Caco-2 (cell line): Measurements from ENCODE around the gene TPSD1. TPM values are rescaled to one million over a fixed set of nuclear protein-coding genes. Genes with fewer than 3 reads are reported as not detected.

Source experiments
- BruUV-seq: library from RNA; stranded (reverse); fragments of 400-500 nt; replicated peaks from 2 replicates; lab custom pipeline; 2021; lab: Mats Ljungman, UMichigan
- CTCF ChIA-PET: fragments of 300-600 bp; sonication (Branson Sonifier 250); formaldehyde crosslinking; loops from one replicate; lab custom pipeline; 2022; ENCODE audit warnings: antibody characterized with exemption; lab: Charles Lee
- POLR2A ChIA-PET: fragments of 300-600 bp; sonication (Branson Sonifier 250); formaldehyde crosslinking; loops from one replicate; lab custom pipeline; 2022; ENCODE audit warnings: antibody characterized with exemption; lab: Charles Lee
- DNase-seq, 2 experiments: peaks; one replicate each; pipeline versions ENCODE4 v3.0.0 to v3.0.0-alpha.2; 2020 to 2022
- H3K27me3 ChIP-seq: replicated peaks from 2 replicates; pipeline ENCODE4 v1.6.0; 2011; ENCODE audit warnings: low read length; ENCODE audit not compliant: control insufficient read depth, insufficient read depth
- H3K36me3 ChIP-seq: 2 replicates; pipeline ENCODE4 v1.5.1; 2011; ENCODE audit warnings: low read length; ENCODE audit not compliant: control insufficient read depth, insufficient read depth
- H3K4me1 ChIP-seq: fragments of 250-450 bp; sonication (Bioruptor Pico); 2 replicates; pipeline ENCODE4 v1.5.1; 2020; ENCODE audit warnings: mild to moderate bottlenecking
- H3K4me3 ChIP-seq: 2 replicates; pipeline ENCODE4 v1.5.1; 2011; ENCODE audit warnings: low read depth, mild to moderate bottlenecking, control low read depth, low read length
- H3K9me3 ChIP-seq: fragments of 250-450 bp; sonication (Bioruptor Pico); 2 replicates; pipeline ENCODE4 v1.5.1; 2020; ENCODE audit warnings: mild to moderate bottlenecking, moderate library complexity
- H3K27ac Mint-ChIP-seq: one replicate; pipeline ENCODE4 v1.8.0; 2022; ENCODE audit warnings: mixed read lengths; ENCODE audit not compliant: unreplicated experiment
- H3K27me3 Mint-ChIP-seq: one replicate; pipeline ENCODE4 v1.8.0; 2022; ENCODE audit warnings: mixed read lengths; ENCODE audit not compliant: insufficient read depth, unreplicated experiment
- H3K36me3 Mint-ChIP-seq: one replicate; pipeline ENCODE4 v1.8.0; 2022; ENCODE audit warnings: mild to moderate bottlenecking, mixed read lengths; ENCODE audit not compliant: insufficient read depth, unreplicated experiment
- H3K4me1 Mint-ChIP-seq: one replicate; pipeline ENCODE4 v1.8.0; 2022; ENCODE audit warnings: low read depth, mixed read lengths; ENCODE audit not compliant: unreplicated experiment
- H3K4me3 Mint-ChIP-seq: one replicate; pipeline ENCODE4 v1.8.0; 2022; ENCODE audit warnings: mild to moderate bottlenecking, moderate library complexity, mixed read lengths; ENCODE audit not compliant: unreplicated experiment
- H3K9me3 Mint-ChIP-seq: one replicate; pipeline ENCODE4 v1.8.0; 2022; ENCODE audit warnings: mixed read lengths; ENCODE audit not compliant: unreplicated experiment
- CTCF ChIP-seq, 2 experiments: fragments of 200-600 bp in 1 of 2; IDR thresholded peaks; 1 replicate in 1 of 2; 2 replicates in 1 of 2; pipeline versions ENCODE4 v1.5.1 to v1.8.0; 2011 to 2022; ENCODE audit warnings: antibody characterized with exemption in 1 of 2, control low read depth in 1 of 2, inconsistent platforms in 1 of 2, low read depth in 1 of 2, low read length in 1 of 2, mild to moderate bottlenecking in 1 of 2, moderate library complexity in 1 of 2; ENCODE audit not compliant: insufficient read depth in 1 of 2, severe bottlenecking in 1 of 2, unreplicated experiment in 1 of 2
- intact Hi-C: fragments of 100-400 bp; cut with micrococcal nuclease; formaldehyde crosslinking; loops from one replicate; pipeline ENCODE4 v1.10.0; 2022; ENCODE audit not compliant: unreplicated experiment
- total RNA-seq: library from RNA; stranded (reverse); gene quantifications from 2 replicates; pipeline ENCODE4 v1.2.3, GENCODE V29; 2022

TPSD1 gene
- total RNA-seq, 1 experiment from 2014 or later: not detected

GRCh38 chr16:1272453-1273198 lies 16.8 kb downstream of the TPSD1 start:
- no peak for TF ChIP-seq CTCF (IDR thresholded peaks at IDR 0.05; ENCODE audit: insufficient read depth in 1 of 2, low read depth in 1 of 2, low read length in 1 of 2, severe bottlenecking in 1 of 2, unreplicated experiment in 1 of 2)
- BruUV-seq: no TSS peak
- no peak overlapping the region for H3K27ac Mint-ChIP-seq
- Histone ChIP-seq H3K27me3 (no peaks in the 10 kb centered on the region; the same call in 1 of the 2 replicates), H3K36me3 (no peaks in the 10 kb centered on the region), H3K4me1 (no peaks in the 10 kb centered on the region), H3K4me3 (no peak overlapping the region), H3K9me3 (no peaks in the 10 kb centered on the region)
- H3K4me1 Mint-ChIP-seq: no peaks in the 10 kb centered on the region
- POLR2A ChIA-PET: no interaction called here
- CTCF ChIA-PET: no interaction called here
- no peak for DNase-seq
- H3K4me3 Mint-ChIP-seq: no peak overlapping the region
- intact Hi-C loops: no loop called here
- H3K27me3 Mint-ChIP-seq: peaks cover 2% of the 10 kb centered on the region
- H3K36me3 Mint-ChIP-seq: no peaks in the 10 kb centered on the region
- H3K9me3 Mint-ChIP-seq: peaks cover 7% of the 10 kb centered on the region

GRCh38 chr16:1273816-1274215 lies 17.9 kb downstream of the TPSD1 start:
- BruUV-seq: no TSS peak

GRCh38 chr16:1274767-1275166 lies 18.9 kb downstream of the TPSD1 start:
- DNase-seq: no peak
- Histone ChIP-seq H3K36me3 (no peaks in the 10 kb centered on the region), H3K4me3 (no peak overlapping the region), H3K9me3 (no peaks in the 10 kb centered on the region), H3K4me1 (no peaks in the 10 kb centered on the region), H3K27me3 (no peaks in the 10 kb centered on the region; the same call in 1 of the 2 replicates)
- Mint-ChIP-seq H3K4me1 (no peaks in the 10 kb centered on the region), H3K27ac (no peak overlapping the region), H3K36me3 (no peaks in the 10 kb centered on the region), H3K9me3 (peaks cover 7% of the 10 kb centered on the region), H3K4me3 (no peak overlapping the region), H3K27me3 (peaks cover 2% of the 10 kb centered on the region)
- ChIA-PET POLR2A (no interaction called here), CTCF (no interaction called here)
- intact Hi-C loops: no loop called here
- BruUV-seq: no TSS peak
- no peak for TF ChIP-seq CTCF (IDR thresholded peaks at IDR 0.05; ENCODE audit: insufficient read depth in 1 of 2, low read depth in 1 of 2, low read length in 1 of 2, severe bottlenecking in 1 of 2, unreplicated experiment in 1 of 2)

More at GRCh38 chr16:1273816-1274215, 17.9 kb downstream of the TPSD1 start:
- Histone ChIP-seq H3K4me3 (no peak overlapping the region), H3K27me3 (no peaks in the 10 kb centered on the region; the same call in 1 of the 2 replicates), H3K9me3 (no peaks in the 10 kb centered on the region), H3K4me1 (no peaks in the 10 kb centered on the region), H3K36me3 (no peaks in the 10 kb centered on the region)
- ChIA-PET POLR2A (no interaction called here), CTCF (no interaction called here)
- no peak for TF ChIP-seq CTCF (IDR thresholded peaks at IDR 0.05; ENCODE audit: insufficient read depth in 1 of 2, low read depth in 1 of 2, low read length in 1 of 2, severe bottlenecking in 1 of 2, unreplicated experiment in 1 of 2)
- no peak overlapping the region for H3K27ac Mint-ChIP-seq
- no peaks in the 10 kb centered on the region for H3K36me3 Mint-ChIP-seq
- intact Hi-C loops: no loop called here
- DNase-seq: no peak
- H3K4me1 Mint-ChIP-seq: no peaks in the 10 kb centered on the region
- H3K9me3 Mint-ChIP-seq: peaks cover 7% of the 10 kb centered on the region
- H3K4me3 Mint-ChIP-seq: no peak overlapping the region
- H3K27me3 Mint-ChIP-seq: peaks cover 2% of the 10 kb centered on the region
